NCI-H526 (cell line): ENCODE results near the gene SH3RF3.
A peak's percentile ranks its signal among the peaks of the same experiment; 100 is the strongest.

Experiments used
- DNase-seq, 2 experiments: peaks; one replicate each; lab custom pipeline; 2025; lab: John Stamatoyannopoulos, UW

Gene SH3RF3

DNA sequence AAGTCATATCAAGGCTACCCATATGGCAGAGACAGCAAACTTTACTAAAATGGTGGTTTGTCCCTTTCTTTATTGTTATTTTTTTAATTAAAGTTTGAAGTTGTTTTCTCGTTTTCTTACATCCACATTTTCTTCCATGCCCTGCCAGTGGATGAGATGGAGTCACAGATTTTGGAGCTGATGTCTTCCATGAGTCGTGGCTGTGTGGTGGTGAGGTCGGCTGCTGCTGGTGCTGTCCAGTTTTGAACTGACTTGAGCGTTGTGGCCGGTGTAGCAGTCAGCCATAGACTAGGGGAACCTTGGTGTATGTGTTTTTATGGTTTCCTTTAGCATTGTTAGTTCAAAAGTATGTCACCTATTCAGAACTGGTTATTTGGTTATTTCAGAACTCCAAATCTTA lies 182.8 kb downstream of the SH3RF3 start:
- no peak for DNase-seq

GRCh38 chr2:109312902-109313301 lies 183.9 kb downstream of the SH3RF3 start:
- DNase-seq: peak in 1 of 2 experiments; percentile 6

- DNase-seq: no peak
These were observed 184.3 kb downstream of the SH3RF3 start for GRCh38 chr2:109313343-109313742.

DNA sequence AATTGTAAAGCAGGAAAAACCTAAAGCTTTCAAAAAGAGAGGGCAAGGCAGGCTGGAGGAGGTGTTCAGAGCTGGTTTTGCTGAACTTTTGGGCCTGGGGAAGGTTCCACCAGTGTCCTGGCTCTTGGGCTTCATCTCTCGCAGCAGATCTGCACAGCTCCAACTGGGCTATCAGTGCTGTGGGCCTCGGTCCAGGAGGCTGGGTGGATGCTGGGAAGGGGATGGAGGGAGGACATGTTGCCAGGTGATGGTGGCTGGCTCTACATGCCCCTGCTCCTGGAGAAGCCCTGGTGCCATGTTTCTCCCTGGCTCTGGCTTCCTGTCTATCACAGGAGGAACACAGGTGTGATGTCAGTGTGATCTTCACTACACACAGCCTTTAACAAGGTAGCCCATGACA lies 187.1 kb downstream of the SH3RF3 start:
- DNase-seq: no peak

DNA sequence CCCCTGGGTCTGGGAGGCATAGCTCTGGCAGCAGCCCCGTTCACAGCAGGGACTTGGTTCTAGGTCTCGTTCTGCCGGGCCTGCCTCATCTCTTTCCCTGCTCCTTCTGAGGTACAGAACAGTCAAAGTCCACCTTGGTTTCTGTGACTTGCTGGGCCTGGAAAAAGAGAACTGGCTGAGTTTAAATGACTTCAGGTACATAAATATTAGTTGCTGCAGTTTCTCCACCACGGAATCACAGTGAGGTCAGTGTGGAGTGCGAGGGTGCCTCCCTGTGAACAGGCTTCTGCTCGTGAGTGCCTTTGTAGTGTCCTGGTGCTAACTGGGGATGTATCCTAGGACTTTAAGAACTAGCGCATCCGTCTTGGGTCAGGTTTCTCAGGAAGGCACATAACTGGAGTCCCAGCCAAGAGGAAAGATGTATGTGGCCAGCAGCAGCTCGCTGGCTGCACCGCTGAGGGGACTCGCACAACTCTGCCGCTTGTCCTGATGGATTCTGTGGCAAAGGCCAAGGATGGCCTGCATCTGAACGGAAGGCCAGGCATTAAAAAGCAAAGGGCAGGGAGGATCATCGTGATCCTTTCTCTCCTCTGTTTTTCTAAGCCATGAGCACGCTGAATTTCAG lies 188.6 kb downstream of the SH3RF3 start:
- DNase-seq: no peak

DNA sequence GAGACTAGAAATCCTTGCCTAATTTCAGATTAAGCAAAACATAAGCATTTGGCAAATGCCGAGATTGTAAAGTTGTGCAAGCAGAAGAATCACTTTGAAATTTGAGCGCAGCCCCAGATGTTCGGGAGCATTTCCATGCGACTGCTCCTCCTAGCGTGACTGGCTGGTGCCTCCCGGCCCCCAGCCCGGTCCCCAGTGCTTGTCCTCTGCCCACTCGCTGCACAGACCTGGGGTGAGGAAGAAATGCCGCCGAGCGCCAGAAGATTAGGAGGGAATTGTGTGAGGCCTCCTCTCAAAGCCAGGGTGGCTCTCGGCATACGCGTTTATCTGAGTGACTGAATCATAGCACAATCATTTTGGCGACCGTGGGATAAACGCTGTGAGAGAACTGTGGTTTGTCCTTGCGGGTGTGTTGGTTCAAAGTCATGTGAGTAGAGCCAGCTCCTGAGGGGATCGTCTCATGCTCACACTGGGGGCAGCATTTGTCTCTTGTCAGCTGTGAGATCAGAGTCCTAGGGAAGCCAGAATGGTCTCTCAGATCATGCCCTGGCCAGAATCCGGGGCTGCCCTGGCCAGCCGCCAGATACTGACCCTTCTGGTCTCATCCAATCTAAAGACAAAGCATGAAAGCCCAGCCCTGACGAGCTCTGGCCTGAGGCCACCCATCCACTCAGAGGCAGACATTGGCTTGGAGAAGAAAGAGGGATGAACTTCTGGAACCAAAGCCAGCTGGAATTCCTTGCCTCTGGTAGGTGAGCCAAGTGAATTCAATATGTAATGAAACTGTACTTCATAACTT lies 189.3 kb downstream of the SH3RF3 start:
- DNase-seq: peak in 1 of 2 experiments; percentile 25

- DNase-seq: no peak
These were observed 189.9 kb downstream of the SH3RF3 start for GRCh38 chr2:109318949-109319342.

GRCh38 chr2:109320195-109320922 lies 191.4 kb downstream of the SH3RF3 start:
- DNase-seq: no peak

DNA sequence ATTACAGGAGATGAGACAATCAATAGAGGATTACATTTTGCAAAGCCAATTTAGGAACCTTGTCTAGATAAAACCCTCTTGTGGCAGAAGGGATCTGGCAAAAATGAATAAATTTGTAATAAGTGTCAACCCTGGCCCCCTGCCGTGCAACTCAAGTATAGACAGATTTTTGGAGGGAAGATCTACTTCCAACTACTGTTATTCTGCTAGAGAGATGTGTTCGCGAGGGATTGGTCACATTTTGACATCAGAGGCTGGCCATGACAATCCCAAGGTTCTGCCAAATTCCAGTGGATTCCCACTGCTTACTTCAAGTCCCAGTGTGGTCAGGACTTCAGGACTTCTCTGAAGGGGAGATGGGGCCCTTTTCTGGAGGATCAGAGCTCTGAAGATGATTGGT lies 192.6 kb downstream of the SH3RF3 start:
- no peak for DNase-seq

- DNase-seq: no peak
These were observed 193.1 kb downstream of the SH3RF3 start for GRCh38 chr2:109322111-109322510.

GRCh38 chr2:109322641-109323040 lies 193.6 kb downstream of the SH3RF3 start:
- no peak for DNase-seq

GRCh38 chr2:109324861-109325260 lies 195.9 kb downstream of the SH3RF3 start:
- no peak for DNase-seq

GRCh38 chr2:109325570-109325969 lies 196.6 kb downstream of the SH3RF3 start:
- no peak for DNase-seq

DNA sequence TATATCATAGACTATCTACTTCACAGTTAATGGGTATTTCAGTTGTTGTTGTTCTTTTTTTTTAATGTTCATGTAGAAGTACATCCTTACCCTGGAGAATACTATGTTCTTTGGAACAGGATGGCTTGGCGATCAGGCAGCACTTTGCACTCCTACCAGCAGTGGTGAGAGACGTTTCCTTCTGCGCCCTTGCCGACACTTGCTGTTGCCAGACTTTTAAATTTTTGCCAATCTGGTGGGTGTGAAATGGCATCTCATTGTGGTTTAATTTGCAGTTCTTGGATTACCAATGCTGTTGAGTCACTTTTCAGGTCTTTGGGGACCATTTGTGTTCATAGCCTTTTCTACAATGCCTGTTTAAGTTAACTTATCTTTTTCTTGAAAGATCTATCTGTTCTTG lies 197.3 kb downstream of the SH3RF3 start:
- DNase-seq: no peak

GRCh38 chr2:109330056-109330455 lies 201.1 kb downstream of the SH3RF3 start:
- DNase-seq: no peak

DNA sequence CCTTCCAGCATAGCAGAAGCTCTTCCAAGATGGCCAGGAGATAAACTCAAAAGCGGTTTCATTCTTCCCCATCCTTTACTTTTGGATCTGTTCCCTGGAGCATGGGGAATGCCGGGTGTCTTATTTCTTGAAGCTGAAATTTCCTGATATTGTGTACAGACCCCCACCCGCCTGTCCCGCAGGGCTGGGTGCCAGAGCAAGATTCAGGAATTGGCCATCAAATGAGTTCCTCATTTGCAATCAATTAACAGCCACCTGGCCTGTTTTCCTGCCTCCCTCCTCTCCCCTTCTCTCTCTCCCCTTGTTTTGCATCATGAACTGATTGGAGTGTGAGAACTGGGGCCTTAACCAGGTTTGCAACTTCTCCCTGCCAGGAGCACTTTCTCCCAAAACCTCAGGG lies 202.1 kb downstream of the SH3RF3 start:
- DNase-seq: no peak

DNA sequence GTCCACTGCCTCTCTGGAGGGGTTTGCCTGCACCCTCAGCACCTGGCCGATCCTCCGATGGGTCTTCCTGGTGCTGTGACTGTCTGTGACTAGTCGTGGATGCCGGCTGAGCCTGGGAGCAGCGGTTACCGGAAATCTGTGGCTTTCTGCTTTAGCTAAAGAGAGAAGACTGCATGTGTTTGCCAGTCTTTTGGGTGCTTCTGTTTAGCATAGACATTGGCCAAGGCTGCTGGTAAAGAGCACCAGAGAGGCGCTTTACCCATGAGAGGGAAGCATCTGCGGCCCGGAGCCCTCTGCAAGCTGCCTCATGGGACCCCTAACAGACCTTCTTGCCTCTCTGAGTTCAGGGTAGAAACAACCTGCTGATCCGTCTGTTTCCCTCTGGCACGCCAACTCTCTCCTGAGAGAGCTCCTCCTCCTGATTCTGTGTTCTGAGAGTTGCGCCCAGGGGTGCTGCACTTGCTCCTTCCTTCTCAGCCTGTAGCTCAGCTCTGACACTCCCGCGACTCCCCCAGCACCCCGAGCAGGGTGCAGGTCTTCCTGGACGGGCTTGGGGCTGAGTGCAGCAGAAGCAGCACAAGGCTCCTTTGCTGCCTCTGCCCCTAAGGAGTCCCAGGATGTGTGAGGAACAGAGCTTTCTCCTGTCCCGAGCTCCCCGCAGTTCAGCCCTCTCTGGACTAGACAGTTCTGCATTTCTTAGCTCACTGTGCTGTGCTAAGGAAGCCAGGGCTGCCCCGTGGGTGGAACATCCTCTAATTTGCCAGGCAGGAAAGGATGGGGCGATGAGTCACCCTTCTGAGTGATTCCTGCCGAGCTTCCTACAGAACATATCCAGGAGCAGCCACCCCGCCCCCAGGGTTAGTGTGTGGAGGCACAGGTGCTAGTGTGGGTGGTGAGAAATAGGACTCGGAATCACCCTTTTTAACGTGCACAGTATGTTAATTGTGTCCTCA lies 203.2 kb downstream of the SH3RF3 start:
- DNase-seq: no peak

DNA sequence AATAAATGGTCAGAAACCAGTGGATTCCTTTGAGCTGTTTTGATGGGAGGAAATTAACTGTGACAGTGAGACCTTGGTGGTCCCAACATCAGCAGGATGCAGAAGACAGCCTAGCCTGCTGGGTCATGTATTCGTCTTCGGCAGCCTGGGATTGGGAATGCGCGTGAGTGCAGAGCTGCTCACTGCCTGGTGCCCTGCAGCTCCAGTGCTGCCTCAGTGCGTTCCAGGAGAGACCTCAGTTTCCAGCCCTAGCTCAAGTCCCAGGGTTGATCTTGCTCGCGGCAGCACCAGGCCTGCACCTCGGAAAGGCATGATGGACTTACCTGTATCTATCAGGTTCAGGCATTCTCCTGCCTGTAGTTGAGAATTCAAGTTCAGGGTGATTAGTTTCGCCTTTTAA lies 203.9 kb downstream of the SH3RF3 start:
- DNase-seq: no peak

DNA sequence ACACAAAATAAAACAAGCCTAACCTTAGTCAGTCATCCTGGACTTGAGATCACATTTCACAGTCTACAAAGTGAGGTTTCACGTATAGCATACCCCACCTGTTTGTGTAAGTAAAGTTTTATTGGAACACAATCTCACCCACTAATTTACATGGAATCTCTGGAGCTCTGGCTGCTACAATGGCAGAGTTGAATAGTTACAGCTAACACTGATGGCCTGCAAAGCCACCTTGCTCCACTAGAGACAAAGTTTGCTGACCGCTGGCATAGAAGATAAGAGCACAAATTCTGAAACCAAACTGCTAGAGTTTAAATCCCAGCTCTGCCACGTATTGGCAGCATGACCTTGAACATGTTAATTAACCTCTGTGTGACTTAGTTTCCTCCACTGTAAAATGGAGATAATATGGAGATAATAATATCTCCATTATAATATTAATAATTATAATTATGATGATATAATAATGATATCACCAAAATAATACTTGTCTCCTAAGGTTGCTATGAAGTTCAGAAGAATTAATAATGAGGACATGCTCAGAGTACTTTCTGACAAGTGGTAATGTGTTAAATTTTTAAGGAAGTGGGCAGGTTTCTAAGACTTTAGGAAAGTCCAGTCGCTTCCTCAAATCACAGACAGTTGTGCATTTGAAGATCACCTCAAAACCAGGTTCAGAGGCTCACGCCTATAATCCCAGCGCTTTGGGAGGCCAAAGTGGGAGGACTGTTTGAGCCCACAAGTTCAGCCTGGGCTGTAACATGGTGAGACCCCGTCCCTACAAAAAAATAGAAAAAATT lies 204.6 kb downstream of the SH3RF3 start:
- DNase-seq: peak in 1 of 2 experiments; percentile 14

DNA sequence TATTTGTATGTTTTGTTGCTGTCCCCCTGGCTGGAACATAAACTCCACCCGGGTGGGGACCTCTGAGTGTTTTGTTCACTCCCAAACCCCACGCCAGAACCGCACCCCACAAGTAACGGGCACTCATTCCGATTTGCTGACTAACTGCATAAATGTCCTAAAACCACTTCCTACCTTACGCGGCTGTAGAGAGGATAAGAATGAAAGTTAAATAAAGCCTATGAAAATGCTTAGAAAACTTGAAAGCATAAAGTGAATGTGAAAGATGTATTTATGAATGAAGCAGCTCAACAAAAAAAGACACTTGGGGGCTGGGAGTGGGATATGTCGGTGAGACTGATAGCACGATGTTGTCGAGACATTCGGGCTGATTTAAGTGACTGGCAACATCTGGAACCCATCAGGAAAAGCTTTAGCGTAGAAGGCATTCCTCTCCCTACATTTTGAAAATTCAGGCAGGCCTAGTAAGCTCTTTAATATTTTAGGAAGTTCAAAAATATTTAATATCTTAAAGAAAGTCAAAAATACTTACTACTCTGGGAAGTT lies 206.7 kb downstream of the SH3RF3 start:
- no peak for DNase-seq

GRCh38 chr2:109336296-109336695 lies 207.3 kb downstream of the SH3RF3 start:
- DNase-seq: peak in 1 of 2 experiments; percentile 19
